A549 (cell line): ENCODE data around the gene SYCP2. TPM values are rescaled to one million over a fixed set of nuclear protein-coding genes. Genes with fewer than 3 reads are reported as not detected.

Source experiments
- ATAC-seq, 2 experiments: fragments of 200-7000 bp in 1 of 2; fragments of >200 bp in 1 of 2; cut with Nextera tagmentation in 1 of 2; cut with Tn5 transposase in 1 of 2; 3 replicates each; pipeline versions ENCODE4 v1.8.0 to v1.9.1; 2018 to 2020; ENCODE audit warnings: mild to moderate bottlenecking in 1 of 2, moderate library complexity in 1 of 2
- CTCF ChIA-PET: fragments of 300-600 bp; sonication (Branson Sonifier 250); formaldehyde crosslinking; extraction: SDS; loops from one replicate; lab custom pipeline; 2021; ENCODE audit warnings: antibody characterized with exemption, inconsistent platforms; lab: Yijun Ruan, JAX
- POLR2A ChIA-PET: fragments of 350-600 bp; formaldehyde crosslinking; extraction: SDS; loops from one replicate; lab custom pipeline; 2021; ENCODE audit warnings: antibody characterized with exemption, inconsistent platforms; lab: Yijun Ruan, JAX
- DNase-seq, 2 experiments: peaks; one replicate each; pipeline versions ENCODE4 v3.0.0 to v3.0.0-alpha.2; 2011 to 2016; ENCODE audit warnings: low read depth in 1 of 2, low spot score in 1 of 2
- FAIRE-seq: peaks from 2 replicates; lab custom pipeline; 2011; peaks lifted over from hg19 to GRCh38; lab: Jason Lieb, UNC
- H3K27ac ChIP-seq, 2 experiments: fragments of >200 bp; sonication (Bioruptor Twin); formaldehyde crosslinking; 3 replicates each; pipeline ENCODE4 v1.5.1; 2016 to 2017
- H3K4me1 ChIP-seq: fragments of >200 bp; sonication (Bioruptor Twin); formaldehyde crosslinking; 3 replicates; pipeline ENCODE4 v1.6.1; 2016
- H3K4me2 ChIP-seq: fragments of >200 bp; sonication (Bioruptor Twin); formaldehyde crosslinking; 3 replicates; pipeline ENCODE4 v1.6.1; 2016
- H3K4me3 ChIP-seq: fragments of >200 bp; sonication (Bioruptor Twin); formaldehyde crosslinking; 3 replicates; pipeline ENCODE4 v1.5.1; 2016
- H3K9me3 ChIP-seq: fragments of >200 bp; sonication (Bioruptor Twin); formaldehyde crosslinking; 3 replicates; pipeline ENCODE4 v1.6.1; 2016
- ATOH8 ChIP-seq: fragments of 250-450 bp; sonication (Bioruptor Pico); IDR thresholded peaks from 2 replicates; pipeline ENCODE4 v1.5.0; 2020; ENCODE audit warnings: low read depth, mild to moderate bottlenecking, moderate library complexity
- CBX2 ChIP-seq: fragments of 200-600 bp; sonication (generic); IDR thresholded peaks from 2 replicates; pipeline ENCODE4 v1.6.1; 2016; ENCODE audit warnings: low read depth, mild to moderate bottlenecking, borderline replicate concordance
- CHD2 ChIP-seq: fragments of 150-350 bp; IDR thresholded peaks from 2 replicates; pipeline ENCODE4 v1.6.1; 2014; ENCODE audit warnings: low read length; ENCODE audit not compliant: partially characterized antibody
- EHF ChIP-seq: fragments of 250-450 bp; sonication (Bioruptor Pico); IDR thresholded peaks from 2 replicates; pipeline ENCODE4 v1.5.0; 2020; ENCODE audit warnings: mild to moderate bottlenecking
- EP300 ChIP-seq, 2 experiments: fragments of >200 bp; sonication (Bioruptor Twin); formaldehyde crosslinking; IDR thresholded peaks; 2 replicates in 1 of 2; 3 replicates in 1 of 2; pipeline ENCODE4 v1.6.1; 2016 to 2017
- FOSB ChIP-seq: fragments of 250-450 bp; sonication (Bioruptor Pico); IDR thresholded peaks from 2 replicates; pipeline ENCODE4 v1.5.0; 2020; ENCODE audit warnings: mild to moderate bottlenecking, moderate library complexity
- FOXS1 ChIP-seq: fragments of 250-450 bp; sonication (Bioruptor Pico); IDR thresholded peaks from 2 replicates; pipeline ENCODE4 v1.5.0; 2020; ENCODE audit warnings: mild to moderate bottlenecking, moderate library complexity
- GATA3 ChIP-seq: IDR thresholded peaks from 2 replicates; pipeline ENCODE4 v1.6.1; 2012; ENCODE audit warnings: borderline replicate concordance
- HDAC2 ChIP-seq: fragments of 200-600 bp; sonication (generic); IDR thresholded peaks from 2 replicates; pipeline ENCODE4 v1.6.1; 2016
- HOXA7 ChIP-seq: fragments of 250-450 bp; sonication (Bioruptor Pico); IDR thresholded peaks from 2 replicates; pipeline ENCODE4 v1.5.0; 2020; ENCODE audit warnings: mild to moderate bottlenecking, moderate library complexity
- JUN ChIP-seq, 2 experiments: fragments of >200 bp; sonication (Bioruptor Twin); formaldehyde crosslinking; IDR thresholded peaks; 2 replicates in 1 of 2; 3 replicates in 1 of 2; pipeline ENCODE4 v1.6.1; 2016 to 2017
- KDM1A ChIP-seq: fragments of 200-600 bp; sonication (generic); IDR thresholded peaks from 2 replicates; pipeline ENCODE4 v1.6.1; 2016; ENCODE audit warnings: low read depth, mild to moderate bottlenecking
- MAX ChIP-seq: IDR thresholded peaks from 2 replicates; pipeline ENCODE4 v1.6.1; 2012
- NFE2L2 ChIP-seq: fragments of 150-350 bp; conservative IDR thresholded peaks from 2 replicates; pipeline ENCODE4 v1.6.1; 2014; ENCODE audit warnings: low read length
- NPAS2 ChIP-seq: fragments of 250-450 bp; sonication (Bioruptor Pico); IDR thresholded peaks from 2 replicates; pipeline ENCODE4 v1.8.0; 2022; ENCODE audit warnings: mild to moderate bottlenecking, moderate library complexity, borderline replicate concordance
- NR3C1 ChIP-seq: fragments of >200 bp; sonication (Bioruptor Twin); formaldehyde crosslinking; IDR thresholded peaks from 3 replicates; pipeline ENCODE4 v1.6.1; 2017
- PHF8 ChIP-seq: fragments of 200-600 bp; sonication (generic); IDR thresholded peaks from 2 replicates; pipeline ENCODE4 v1.6.1; 2016; ENCODE audit warnings: low read depth, mild to moderate bottlenecking, antibody characterized with exemption, moderate library complexity, borderline replicate concordance
- RNF2 ChIP-seq: fragments of 200-600 bp; sonication (generic); IDR thresholded peaks from 2 replicates; pipeline ENCODE4 v1.6.1; 2016; ENCODE audit warnings: low read depth, mild to moderate bottlenecking, antibody characterized with exemption, moderate library complexity, borderline replicate concordance
- ZFP36 ChIP-seq: fragments of 450-650 bp; IDR thresholded peaks from 2 replicates; pipeline ENCODE4 v1.6.1; 2014; ENCODE audit warnings: borderline replicate concordance; ENCODE audit not compliant: partially characterized antibody
- ZNF302 ChIP-seq: fragments of 250-450 bp; sonication (Bioruptor Pico); IDR thresholded peaks from 2 replicates; pipeline ENCODE4 v1.9.0; 2021; ENCODE audit warnings: inconsistent platforms, mild to moderate bottlenecking, moderate library complexity
- WGBS: methylation state at CpG from one replicate; pipeline ENCODE4 v1.1.6; 2017; ENCODE audit errors: missing lambda C conversion rate; 5-methylcytosine and 5-hydroxymethylcytosine counted together
- polyA plus RNA-seq, 4 experiments: library from polyadenylated mRNA; depleted of rRNA in 3 of 4; stranded (reverse); fragments of >200 nt; fragmentation: RNase III in 1 of 4; extraction: RNeasy Plus Mini Kit Qiagen cat#74134 plus additional on column Dnase treatment in 1 of 4; gene quantifications; 2 replicates in 3 of 4; 3 replicates in 1 of 4; pipeline ENCODE4 v1.2.3, GENCODE V29; 2011 to 2017
- TF ChIP-seq, protein P1 (sequence below): fragments of >200 bp; sonication (Bioruptor Twin); formaldehyde crosslinking; IDR thresholded peaks from 2 replicates; pipeline ENCODE4 v1.6.1; 2016
- TF ChIP-seq, protein P2 (sequence below): fragments of 200-600 bp; sonication (generic); IDR thresholded peaks from 2 replicates; pipeline ENCODE4 v1.6.1; 2016; ENCODE audit warnings: antibody characterized with exemption, mild to moderate bottlenecking, moderate library complexity
- TF ChIP-seq, protein P3 (sequence below): fragments of >200 bp; sonication (Bioruptor Twin); formaldehyde crosslinking; IDR thresholded peaks from 3 replicates; pipeline ENCODE4 v1.6.1; 2016
- TF ChIP-seq, protein P4 (sequence below): IDR thresholded peaks from 2 replicates; pipeline ENCODE4 v1.6.1; 2012

SYCP2 gene
- polyA plus RNA-seq, 2 of the 4 experiments (the other 2 are of a cell fraction) = 0.52 to 2.1 TPM

GRCh38 chr20:59816146-59816738 lies 117.2 kb downstream of the SYCP2 start:
- POLR2A ChIA-PET = no interaction called here
- no peak for FAIRE-seq
- H3K4me1 ChIP-seq = no peaks in the 10 kb centered on the region

GRCh38 chr20:59814840-59815340 lies 118.5 kb downstream of the SYCP2 start:
- CTCF ChIA-PET = interaction anchor here (0.6 to 1.3 kb wide), 4 partner anchors 9 to 245 kb away, joined by 3 read pairs; no protein-coding TSS in a partner anchor
- POLR2A ChIA-PET = no interaction called here

More at GRCh38 chr20:59816146-59816738, 117.2 kb downstream of the SYCP2 start:
- DNase-seq (no peak), ATAC-seq (no peak)
- no peak overlapping the region for H3K4me2 ChIP-seq
- no peak overlapping the region for H3K4me3 ChIP-seq
- no peak overlapping the region for H3K27ac ChIP-seq
- WGBS = 42% methylated on average over 3 of the region's 4 CpGs
- H3K9me3 ChIP-seq = no peaks in the 10 kb centered on the region
- TF ChIP-seq FOXS1 = no peak
- TF ChIP-seq ATOH8 (CRISPR knock-in tag) = no peak
- no peak for TF ChIP-seq NR3C1
- no peak for TF ChIP-seq EHF (CRISPR knock-in tag)
- TF ChIP-seq, protein P1, sequence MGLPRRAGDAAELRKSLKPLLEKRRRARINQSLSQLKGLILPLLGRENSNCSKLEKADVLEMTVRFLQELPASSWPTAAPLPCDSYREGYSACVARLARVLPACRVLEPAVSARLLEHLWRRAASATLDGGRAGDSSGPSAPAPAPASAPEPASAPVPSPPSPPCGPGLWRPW = no peak
- no peak for TF ChIP-seq MAX
- no peak for TF ChIP-seq EP300 (IDR thresholded peaks at IDR 0.05)
- TF ChIP-seq CHD2 = no peak
- CTCF ChIA-PET = interaction anchor here (1.1 kb wide), 1 partner anchor 246 kb away, joined by 3 read pairs; no protein-coding TSS in a partner anchor

DNA sequence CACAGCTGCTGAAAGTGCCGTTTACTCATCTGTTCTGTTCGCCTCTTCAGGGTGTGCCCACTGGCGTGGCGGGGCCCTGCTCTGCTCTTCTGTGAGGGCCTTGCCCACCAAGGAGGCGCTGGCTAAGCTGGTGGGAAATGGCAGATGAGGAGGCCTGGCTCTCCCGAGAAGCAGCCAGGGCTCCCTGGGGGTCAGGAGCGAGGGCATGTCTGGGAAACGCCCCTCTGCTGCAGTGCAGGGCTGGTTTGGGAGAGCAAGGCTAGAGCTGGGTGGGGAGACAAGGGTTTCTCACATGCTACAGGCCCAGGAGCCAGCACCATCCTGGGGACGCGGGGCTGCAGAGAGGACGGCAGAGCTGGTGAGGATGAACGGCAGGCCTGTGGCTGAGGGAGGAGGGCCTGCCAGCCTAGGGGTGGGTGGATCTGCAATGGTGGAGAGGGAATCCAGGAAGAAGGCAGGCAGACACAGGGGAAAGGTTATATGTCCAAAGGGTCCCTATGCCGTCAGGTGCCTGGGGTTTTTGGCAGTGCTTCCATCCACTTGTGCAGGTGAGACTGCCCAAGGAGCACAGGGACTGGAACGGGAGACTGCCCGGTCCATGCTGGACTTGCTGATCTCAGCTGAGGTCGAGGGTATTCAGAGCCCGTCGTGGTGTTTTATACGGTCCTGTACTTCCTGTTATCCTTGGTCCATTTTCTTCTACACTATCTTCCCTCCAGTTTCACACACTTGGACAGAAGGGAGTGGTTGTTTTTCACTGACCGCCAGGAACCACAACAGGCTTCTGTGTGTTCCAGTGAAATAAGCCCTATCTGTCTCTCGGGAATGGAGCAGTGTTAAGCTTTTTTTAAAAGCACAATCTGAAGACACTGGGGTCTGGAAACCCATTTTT lies 119.2 kb downstream of the SYCP2 start:
- Histone ChIP-seq H3K4me2 (no peak overlapping the region), H3K27ac (no peak overlapping the region), H3K4me1 (no peaks in the 10 kb centered on the region), H3K4me3 (no peak overlapping the region), H3K9me3 (no peaks in the 10 kb centered on the region)
- CTCF ChIA-PET = interaction anchor here (1.1 to 1.3 kb wide), 3 partner anchors 8 to 31 kb away, joined by 3 to 4 read pairs (median 3); no protein-coding TSS in a partner anchor
- 42% methylated on average over 21 of the region's 21 CpGs for WGBS
- ATAC-seq = no peak
- DNase-seq = no peak
- POLR2A ChIA-PET = no interaction called here
- no peak for FAIRE-seq
- TF ChIP-seq RNF2 (no peak), JUN (IDR thresholded peaks at IDR 0.05) (no peak), HOXA7 (CRISPR knock-in tag) (no peak), PHF8 (no peak), NPAS2 (CRISPR knock-in tag) (no peak), GATA3 (no peak), HDAC2 (no peak), ZFP36 (no peak), ZNF302 (CRISPR knock-in tag) (no peak), CBX2 (no peak), KDM1A (no peak)
- TF ChIP-seq, protein P2, sequence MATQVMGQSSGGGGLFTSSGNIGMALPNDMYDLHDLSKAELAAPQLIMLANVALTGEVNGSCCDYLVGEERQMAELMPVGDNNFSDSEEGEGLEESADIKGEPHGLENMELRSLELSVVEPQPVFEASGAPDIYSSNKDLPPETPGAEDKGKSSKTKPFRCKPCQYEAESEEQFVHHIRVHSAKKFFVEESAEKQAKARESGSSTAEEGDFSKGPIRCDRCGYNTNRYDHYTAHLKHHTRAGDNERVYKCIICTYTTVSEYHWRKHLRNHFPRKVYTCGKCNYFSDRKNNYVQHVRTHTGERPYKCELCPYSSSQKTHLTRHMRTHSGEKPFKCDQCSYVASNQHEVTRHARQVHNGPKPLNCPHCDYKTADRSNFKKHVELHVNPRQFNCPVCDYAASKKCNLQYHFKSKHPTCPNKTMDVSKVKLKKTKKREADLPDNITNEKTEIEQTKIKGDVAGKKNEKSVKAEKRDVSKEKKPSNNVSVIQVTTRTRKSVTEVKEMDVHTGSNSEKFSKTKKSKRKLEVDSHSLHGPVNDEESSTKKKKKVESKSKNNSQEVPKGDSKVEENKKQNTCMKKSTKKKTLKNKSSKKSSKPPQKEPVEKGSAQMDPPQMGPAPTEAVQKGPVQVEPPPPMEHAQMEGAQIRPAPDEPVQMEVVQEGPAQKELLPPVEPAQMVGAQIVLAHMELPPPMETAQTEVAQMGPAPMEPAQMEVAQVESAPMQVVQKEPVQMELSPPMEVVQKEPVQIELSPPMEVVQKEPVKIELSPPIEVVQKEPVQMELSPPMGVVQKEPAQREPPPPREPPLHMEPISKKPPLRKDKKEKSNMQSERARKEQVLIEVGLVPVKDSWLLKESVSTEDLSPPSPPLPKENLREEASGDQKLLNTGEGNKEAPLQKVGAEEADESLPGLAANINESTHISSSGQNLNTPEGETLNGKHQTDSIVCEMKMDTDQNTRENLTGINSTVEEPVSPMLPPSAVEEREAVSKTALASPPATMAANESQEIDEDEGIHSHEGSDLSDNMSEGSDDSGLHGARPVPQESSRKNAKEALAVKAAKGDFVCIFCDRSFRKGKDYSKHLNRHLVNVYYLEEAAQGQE = no peak

More at GRCh38 chr20:59814840-59815340, 118.5 kb downstream of the SYCP2 start:
- H3K9me3 ChIP-seq = no peaks in the 10 kb centered on the region
- no peak for ATAC-seq
- TF ChIP-seq, protein P3, sequence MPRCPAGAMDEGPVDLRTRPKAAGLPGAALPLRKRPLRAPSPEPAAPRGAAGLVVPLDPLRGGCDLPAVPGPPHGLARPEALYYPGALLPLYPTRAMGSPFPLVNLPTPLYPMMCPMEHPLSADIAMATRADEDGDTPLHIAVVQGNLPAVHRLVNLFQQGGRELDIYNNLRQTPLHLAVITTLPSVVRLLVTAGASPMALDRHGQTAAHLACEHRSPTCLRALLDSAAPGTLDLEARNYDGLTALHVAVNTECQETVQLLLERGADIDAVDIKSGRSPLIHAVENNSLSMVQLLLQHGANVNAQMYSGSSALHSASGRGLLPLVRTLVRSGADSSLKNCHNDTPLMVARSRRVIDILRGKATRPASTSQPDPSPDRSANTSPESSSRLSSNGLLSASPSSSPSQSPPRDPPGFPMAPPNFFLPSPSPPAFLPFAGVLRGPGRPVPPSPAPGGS = no peak
- TF ChIP-seq FOSB (CRISPR knock-in tag) = no peak
- TF ChIP-seq NFE2L2 = no peak
- TF ChIP-seq, protein P4, sequence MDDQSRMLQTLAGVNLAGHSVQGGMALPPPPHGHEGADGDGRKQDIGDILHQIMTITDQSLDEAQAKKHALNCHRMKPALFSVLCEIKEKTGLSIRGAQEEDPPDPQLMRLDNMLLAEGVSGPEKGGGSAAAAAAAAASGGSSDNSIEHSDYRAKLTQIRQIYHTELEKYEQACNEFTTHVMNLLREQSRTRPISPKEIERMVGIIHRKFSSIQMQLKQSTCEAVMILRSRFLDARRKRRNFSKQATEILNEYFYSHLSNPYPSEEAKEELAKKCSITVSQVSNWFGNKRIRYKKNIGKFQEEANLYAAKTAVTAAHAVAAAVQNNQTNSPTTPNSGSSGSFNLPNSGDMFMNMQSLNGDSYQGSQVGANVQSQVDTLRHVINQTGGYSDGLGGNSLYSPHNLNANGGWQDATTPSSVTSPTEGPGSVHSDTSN = no peak
- no peak overlapping the region for H3K27ac ChIP-seq
- H3K4me3 ChIP-seq = no peak overlapping the region
- DNase-seq = no peak
- H3K4me1 ChIP-seq = no peaks in the 10 kb centered on the region
- WGBS = 27% methylated on average over 8 of the region's 8 CpGs
- FAIRE-seq = no peak
- no peak overlapping the region for H3K4me2 ChIP-seq
